PC-3 (cell line): ENCODE data around the gene CDH11. TPM values are rescaled to one million over a fixed set of nuclear protein-coding genes. Genes with fewer than 3 reads are reported as not detected.

Source experiments
- ATAC-seq: fragments of 200-7000 bp; cut with Tn5 transposase; 2 replicates; pipeline ENCODE4 v1.9.1; 2020; ENCODE audit warnings: mild to moderate bottlenecking, moderate library complexity
- BruUV-seq: library from RNA; stranded (reverse); fragments of 400-500 nt; replicated peaks from 2 replicates; lab custom pipeline; 2021; lab: Mats Ljungman, UMichigan
- CTCF ChIA-PET: fragments of 300-600 bp; sonication (Branson Sonifier 250); formaldehyde crosslinking; loops from one replicate; lab custom pipeline; 2022; ENCODE audit warnings: antibody characterized with exemption; lab: Charles Lee
- POLR2A ChIA-PET: fragments of 300-600 bp; sonication (Branson Sonifier 250); formaldehyde crosslinking; loops from one replicate; lab custom pipeline; 2022; ENCODE audit warnings: antibody characterized with exemption; ENCODE audit not compliant: unreplicated experiment; lab: Charles Lee
- DNase-seq: peaks from one replicate; pipeline ENCODE4 v3.0.0-alpha.2; 2015
- H2AFZ ChIP-seq: fragments of 300-600 bp; sonication (generic); 2 replicates; pipeline ENCODE4 v1.6.0; 2016; ENCODE audit warnings: antibody characterized with exemption, low read length
- H3F3A ChIP-seq: fragments of 300-600 bp; sonication (generic); one replicate; pipeline ENCODE4 v1.6.0; 2017; ENCODE audit warnings: antibody characterized with exemption, low read length, control low read depth, mild to moderate bottlenecking; ENCODE audit not compliant: unreplicated experiment
- H3K27ac ChIP-seq: fragments of 300-600 bp; sonication (generic); 2 replicates; pipeline ENCODE4 v1.5.1; 2016; ENCODE audit warnings: mild to moderate bottlenecking, low read length
- H3K27me3 ChIP-seq: fragments of 300-600 bp; sonication (generic); 2 replicates; pipeline ENCODE4 v1.6.1; 2016; ENCODE audit warnings: low read length, mixed read lengths
- H3K36me3 ChIP-seq: fragments of 300-600 bp; sonication (generic); 2 replicates; pipeline ENCODE4 v1.6.1; 2016; ENCODE audit warnings: low read depth, mixed run types, low read length, mixed read lengths
- H3K4me1 ChIP-seq: fragments of 300-600 bp; sonication (generic); 2 replicates; pipeline ENCODE4 v1.5.1; 2016; ENCODE audit warnings: low read length; ENCODE audit not compliant: insufficient read depth
- H3K4me2 ChIP-seq: fragments of 300-600 bp; sonication (generic); 2 replicates; pipeline ENCODE4 v1.6.0; 2016; ENCODE audit warnings: low read length
- H3K4me3 ChIP-seq: fragments of 300-600 bp; sonication (generic); 2 replicates; pipeline ENCODE4 v1.5.1; 2016; ENCODE audit warnings: mild to moderate bottlenecking, low read length, mixed read lengths
- H3K79me2 ChIP-seq: fragments of 300-600 bp; sonication (generic); 2 replicates; pipeline ENCODE4 v1.6.1; 2017; ENCODE audit warnings: low read length, mixed read lengths
- H3K9ac ChIP-seq: fragments of 300-600 bp; sonication (generic); 2 replicates; pipeline ENCODE4 v1.6.0; 2016; ENCODE audit warnings: mild to moderate bottlenecking, low read length
- H3K9me2 ChIP-seq: fragments of 300-600 bp; sonication (generic); replicated peaks from 2 replicates; pipeline ENCODE4 v1.6.1; 2016; ENCODE audit warnings: mixed run types, low read length, mixed read lengths
- H3K9me3 ChIP-seq: fragments of 300-600 bp; sonication (generic); 2 replicates; pipeline ENCODE4 v1.6.1; 2016; ENCODE audit warnings: low read length, mixed read lengths
- H4K20me1 ChIP-seq: fragments of 300-600 bp; sonication (generic); 2 replicates; pipeline ENCODE4 v1.6.1; 2016; ENCODE audit warnings: low read length, mixed read lengths
- EZH2 ChIP-seq: fragments of 300-600 bp; sonication (generic); IDR thresholded peaks from one replicate; pipeline ENCODE4 v1.6.1; 2017; ENCODE audit warnings: antibody characterized with exemption, mild to moderate bottlenecking, low read length; ENCODE audit not compliant: unreplicated experiment
- EZH2phosphoT487 ChIP-seq: fragments of 300-600 bp; sonication (generic); IDR thresholded peaks from 2 replicates; pipeline ENCODE4 v1.6.1; 2018; ENCODE audit warnings: mild to moderate bottlenecking, antibody characterized with exemption, low read length, borderline replicate concordance
- intact Hi-C: fragments of 100-400 bp; cut with micrococcal nuclease; formaldehyde crosslinking; loops from 2 replicates; pipeline ENCODE4 v1.9.0; 2023
- total RNA-seq: library from RNA; depleted of rRNA; stranded (reverse); fragments of >200 nt; gene quantifications from 2 replicates; pipeline ENCODE4 v1.2.3, GENCODE V29; 2014
- TF ChIP-seq, protein P1 (sequence below): fragments of 300-600 bp; sonication (generic); conservative IDR thresholded peaks from 2 replicates; pipeline ENCODE4 v1.5.1; 2017; ENCODE audit warnings: antibody characterized with exemption, low read depth, mild to moderate bottlenecking, low read length

CDH11 gene
- total RNA-seq, 1 experiment from 2014 or later = 172 TPM

DNA sequence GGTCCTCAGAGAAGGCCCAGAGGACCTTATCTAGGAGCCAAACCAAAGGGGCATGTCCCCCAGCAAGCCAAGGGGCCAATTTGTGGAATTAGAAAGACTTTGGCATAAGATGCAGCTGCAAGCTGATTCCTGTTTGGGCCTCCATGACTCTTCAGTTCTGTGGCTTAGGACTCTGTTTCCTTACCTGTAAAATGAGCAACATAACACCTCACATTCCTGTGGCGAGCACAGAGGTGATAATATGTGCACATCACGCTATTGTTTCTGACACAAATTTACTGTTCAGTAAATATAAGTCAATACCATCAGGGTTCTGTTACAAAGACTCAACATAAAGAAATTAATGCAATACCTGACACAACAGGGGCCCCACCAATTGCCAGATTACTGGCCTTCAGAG, 57.7 kb downstream of the CDH11 start:
- TF ChIP-seq EZH2 = no peak
- no peak for TF ChIP-seq EZH2phosphoT487
- TF ChIP-seq, protein P1, sequence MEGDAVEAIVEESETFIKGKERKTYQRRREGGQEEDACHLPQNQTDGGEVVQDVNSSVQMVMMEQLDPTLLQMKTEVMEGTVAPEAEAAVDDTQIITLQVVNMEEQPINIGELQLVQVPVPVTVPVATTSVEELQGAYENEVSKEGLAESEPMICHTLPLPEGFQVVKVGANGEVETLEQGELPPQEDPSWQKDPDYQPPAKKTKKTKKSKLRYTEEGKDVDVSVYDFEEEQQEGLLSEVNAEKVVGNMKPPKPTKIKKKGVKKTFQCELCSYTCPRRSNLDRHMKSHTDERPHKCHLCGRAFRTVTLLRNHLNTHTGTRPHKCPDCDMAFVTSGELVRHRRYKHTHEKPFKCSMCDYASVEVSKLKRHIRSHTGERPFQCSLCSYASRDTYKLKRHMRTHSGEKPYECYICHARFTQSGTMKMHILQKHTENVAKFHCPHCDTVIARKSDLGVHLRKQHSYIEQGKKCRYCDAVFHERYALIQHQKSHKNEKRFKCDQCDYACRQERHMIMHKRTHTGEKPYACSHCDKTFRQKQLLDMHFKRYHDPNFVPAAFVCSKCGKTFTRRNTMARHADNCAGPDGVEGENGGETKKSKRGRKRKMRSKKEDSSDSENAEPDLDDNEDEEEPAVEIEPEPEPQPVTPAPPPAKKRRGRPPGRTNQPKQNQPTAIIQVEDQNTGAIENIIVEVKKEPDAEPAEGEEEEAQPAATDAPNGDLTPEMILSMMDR = no peak
- intact Hi-C loops = no loop called here
- CTCF ChIA-PET = no interaction called here
- peaks cover 15% of the 10 kb centered on the region for H3K4me1 ChIP-seq
- H3K4me3 ChIP-seq = no peak overlapping the region
- no peaks in the 10 kb centered on the region for H3K27me3 ChIP-seq
- POLR2A ChIA-PET = no interaction called here
- ATAC-seq (no peak), DNase-seq (no peak)
- H3K9me3 ChIP-seq = no peaks in the 10 kb centered on the region
- no peaks in the 10 kb centered on the region; the same call in 1 of the 2 replicates for H4K20me1 ChIP-seq
- no peak overlapping the region for H3K9ac ChIP-seq
- H3K9me2 ChIP-seq = no peaks in the 10 kb centered on the region
- no peak overlapping the region for H2AFZ ChIP-seq
- no peak overlapping the region for H3K4me2 ChIP-seq
- no peaks in the 10 kb centered on the region for H3F3A ChIP-seq
- no peak overlapping the region for H3K27ac ChIP-seq
- no peaks in the 10 kb centered on the region; the same call in none of the 2 replicates for H3K36me3 ChIP-seq
- BruUV-seq = no TSS peak
- H3K79me2 ChIP-seq = peaks cover 95% of the 10 kb centered on the region

DNA sequence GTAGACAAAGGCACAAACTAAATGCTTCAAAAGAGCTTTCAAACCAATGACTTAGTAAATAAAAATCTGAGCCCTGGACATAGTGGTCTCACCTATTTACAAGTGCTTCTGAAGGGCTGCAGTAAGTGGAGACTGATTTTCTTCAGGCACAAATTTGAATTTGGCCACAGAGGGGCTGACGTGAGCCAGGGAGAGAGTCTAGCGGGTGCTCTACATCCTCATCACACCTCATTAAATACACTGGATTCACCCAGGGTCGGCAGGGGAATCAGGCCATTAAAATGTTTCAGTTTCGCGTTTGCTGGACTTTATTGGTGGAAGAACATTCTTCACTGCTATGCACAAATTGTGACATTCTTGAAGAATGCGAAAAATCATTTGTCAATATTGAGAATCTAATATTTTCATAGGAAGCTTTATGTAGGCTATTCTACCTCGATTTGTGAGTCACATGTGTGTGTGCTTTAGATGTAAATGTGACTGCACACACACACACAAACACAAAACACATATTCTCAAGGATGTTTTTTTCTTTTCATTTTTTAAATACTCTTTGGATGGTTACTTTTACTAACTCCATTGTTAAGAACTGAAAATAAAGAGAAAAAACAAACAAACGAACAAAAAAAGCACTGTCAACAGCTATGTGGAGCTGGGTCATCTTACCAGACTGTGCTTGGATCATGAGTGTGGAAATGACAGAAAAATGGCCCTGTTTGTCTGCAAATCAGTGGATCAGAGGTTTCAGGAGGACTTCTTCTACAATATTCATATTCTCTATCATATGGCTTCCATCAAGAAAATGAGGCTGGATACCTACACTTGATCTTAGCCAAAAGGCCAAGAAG, 58.9 kb downstream of the CDH11 start:
- CTCF ChIA-PET = no interaction called here
- intact Hi-C loops = no loop called here

More for the DNA sequence above, 58.9 kb downstream of the CDH11 start:
- ATAC-seq (no peak), DNase-seq (no peak)
- no peaks in the 10 kb centered on the region for H3F3A ChIP-seq
- no TSS peak for BruUV-seq
- H3K4me2 ChIP-seq = no peak overlapping the region
- H4K20me1 ChIP-seq = no peaks in the 10 kb centered on the region; the same call in 1 of the 2 replicates
- H3K4me3 ChIP-seq = no peak overlapping the region
- H2AFZ ChIP-seq = no peak overlapping the region
- no peaks in the 10 kb centered on the region for H3K9me3 ChIP-seq
- no peak overlapping the region for H3K9ac ChIP-seq
- POLR2A ChIA-PET = no interaction called here
- H3K9me2 ChIP-seq = no peaks in the 10 kb centered on the region
- peaks cover 95% of the 10 kb centered on the region for H3K79me2 ChIP-seq
- no peaks in the 10 kb centered on the region for H3K27me3 ChIP-seq
- H3K4me1 ChIP-seq = peaks cover 7% of the 10 kb centered on the region; the same call in 1 of the 2 replicates
- H3K27ac ChIP-seq = no peak overlapping the region
- H3K36me3 ChIP-seq = no peaks in the 10 kb centered on the region; the same call in none of the 2 replicates
- TF ChIP-seq EZH2 (no peak), EZH2phosphoT487 (no peak)
- TF ChIP-seq, protein P1 = no peak
